ENCODE results near the gene HIPK3. TPM values are rescaled to one million over a fixed set of nuclear protein-coding genes. Genes with fewer than 3 reads are reported as not detected.

HIPK3 gene
- total and polyA plus RNA-seq, 10 of the 15 experiments (the other 5 are each of a cell fraction or from before 2014, with no cell fraction given): 3.4 to 26.5 (median 13.6) TPM

- DNase-seq (ENCODE audit: low read depth, low spot score) (no peak), ATAC-seq (peak; percentile 17), FAIRE-seq (peak; percentile 61)
- no peaks in the 10 kb centered on the region for H3K36me3 ChIP-seq (ENCODE audit: control insufficient read depth in 2 of 2, insufficient read depth in 2 of 2, low read length in 1 of 2)
- no peaks in the 10 kb centered on the region for H3K9me3 ChIP-seq (replicated peaks; ENCODE audit: control insufficient read depth, insufficient read depth, low read length)
- RAD21 ChIA-PET (ENCODE audit: unreplicated experiment): interaction anchor here (1.0 to 1.3 kb wide), 2 partner anchors 61 to 64 kb away, joined by 3 read pairs; no protein-coding TSS in a partner anchor
- CTCF ChIA-PET: interaction anchor here (0.8 to 1.3 kb wide), 4 partner anchors 23 to 94 kb away, joined by 3 to 6 read pairs (median 4); no protein-coding TSS in a partner anchor
- intact Hi-C loops (cut with micrococcal nuclease; ENCODE audit: unreplicated experiment) (loop anchor here (2.0 to 10.0 kb wide), 2 partner anchors 98 to 364 kb away; partner anchors contain the start of genes CSTF3 and QSER1), in situ Hi-C loops (cut with MboI) (no loop called here)
- BruUV-seq (replicated peaks): TSS peak; percentile 45
- POLR2A ChIA-PET: interaction anchor here (0.6 to 1.1 kb wide), 3 partner anchors 61 to 88 kb away, joined by 3 read pairs; no protein-coding TSS in a partner anchor
- SMC1A ChIA-PET (ENCODE audit: uncharacterized antibody, unreplicated experiment): interaction anchor here (0.9 to 1.4 kb wide), 3 partner anchors 16 to 63 kb away, joined by 4 to 6 read pairs (median 5); no protein-coding TSS in a partner anchor
- peak overlapping the region; percentile 77 for H2AFZ ChIP-seq (ENCODE audit: control insufficient read depth, low read depth, low read length)
- peak overlapping the region; percentile 98 for H3K27ac ChIP-seq (ENCODE audit: control insufficient read depth, insufficient read depth)
- H3K4me2 ChIP-seq (ENCODE audit: control insufficient read depth, insufficient read depth): peak overlapping the region; percentile 73
- WGBS (ENCODE audit: insufficient coverage, insufficient replicate concordance, low lambda C conversion rate, missing lambda C conversion rate): 0% methylated on average over 14 of the region's 14 CpGs
- peaks cover 64% of the 10 kb centered on the region for H3K79me2 ChIP-seq (ENCODE audit: control insufficient read depth, insufficient read depth, low read length)
- peak overlapping the region; percentile 99 for H3K9ac ChIP-seq (ENCODE audit: control insufficient read depth, insufficient read depth, low read length)
- peak overlapping the region; percentile 76 for H3K4me3 ChIP-seq
- peaks cover 5% of the 10 kb centered on the region; the same call in 1 of the 2 replicates for H3K4me1 ChIP-seq (ENCODE audit: control insufficient read depth, insufficient read depth, low read length)
- H3K27me3 ChIP-seq (replicated peaks in 1 of 2; ENCODE audit: control insufficient read depth in 2 of 2, insufficient read depth in 2 of 2, low read length in 1 of 2): no peaks in the 10 kb centered on the region
- H4K20me1 ChIP-seq (ENCODE audit: control insufficient read depth, insufficient read depth): no peaks in the 10 kb centered on the region
- TF ChIP-seq TCF3 (IDR thresholded peaks at IDR 0.05; ENCODE audit: borderline replicate concordance, insufficient read depth, low read depth, low read length): no peak
- TF ChIP-seq CEBPB (IDR thresholded peaks at IDR 0.05; ENCODE audit: borderline replicate concordance in 1 of 2, low read depth in 2 of 2, low read length in 2 of 2): no peak
- TF ChIP-seq ZBED1 (IDR thresholded peaks at IDR 0.05; ENCODE audit: borderline replicate concordance): no peak
- TF ChIP-seq MLLT1 (IDR thresholded peaks at IDR 0.05): 0 out of 2 replicates have a peak, but pooled peaks have one; percentile 47
- no peak for TF ChIP-seq POLR2AphosphoS5 (IDR thresholded peaks at IDR 0.05; ENCODE audit: low read length)
- no peak for TF ChIP-seq HDAC2 (IDR thresholded peaks at IDR 0.05)
- no peak for TF ChIP-seq CREB1 (IDR thresholded peaks at IDR 0.05; ENCODE audit: low read depth)
- no peak for TF ChIP-seq ZNF24 (IDR thresholded peaks at IDR 0.05)
- TF ChIP-seq POLR2AphosphoS2 (IDR thresholded peaks at IDR 0.05; ENCODE audit: low read depth, low read length): no peak
- TF ChIP-seq SIX5 (IDR thresholded peaks at IDR 0.05; ENCODE audit: low read depth, low read length, severe bottlenecking): no peak
- 0 out of 4 replicates have a peak, but pooled peaks of 1 of the 2 experiments have one; percentile 10 for TF ChIP-seq IKZF2 (IDR thresholded peaks at IDR 0.05)
- no peak for TF ChIP-seq ATF3 (IDR thresholded peaks at IDR 0.05; ENCODE audit: borderline replicate concordance, extremely low read depth, low read depth, low read length)
- no peak for TF ChIP-seq KDM1A (IDR thresholded peaks at IDR 0.05; ENCODE audit: borderline replicate concordance)
- TF ChIP-seq NKRF (conservative IDR thresholded peaks at IDR 0.05): 0 out of 2 replicates have a peak, but pooled peaks have one; percentile 28
- no peak for TF ChIP-seq NR2C2 (IDR thresholded peaks at IDR 0.05; ENCODE audit: borderline replicate concordance, control insufficient read depth, insufficient read length, low read depth)
- TF ChIP-seq RUNX3 (IDR thresholded peaks at IDR 0.05; ENCODE audit: low read length): no peak
- TF ChIP-seq GATAD2B (conservative IDR thresholded peaks at IDR 0.05; ENCODE audit: low read depth): no peak
- TF ChIP-seq SP1 (IDR thresholded peaks at IDR 0.05; ENCODE audit: low read depth, low read length): no peak
- TF ChIP-seq EGR1 (IDR thresholded peaks at IDR 0.05; ENCODE audit: borderline replicate concordance in 1 of 2, low read depth in 2 of 2, low read length in 2 of 2): no peak
- no peak for TF ChIP-seq ZNF622 (IDR thresholded peaks at IDR 0.05)
- TF ChIP-seq NFYA (IDR thresholded peaks at IDR 0.05; ENCODE audit: borderline replicate concordance, low read depth, low read length): no peak
- TF ChIP-seq IRF4 (IDR thresholded peaks at IDR 0.05; ENCODE audit: low read depth, low read length): no peak
These were observed 1.5 kb downstream of the HIPK3 start for GRCh38 chr11:33258631-33259205.
